Activated CD4-positive, CD25-positive, alpha-beta regulatory T cell (primary cell): ENCODE results near the gene C1orf94.

ENCODE experiments used
- DNase-seq, 4 experiments: peaks; one replicate each; lab custom pipeline; 2025; lab: John Stamatoyannopoulos, UW

Gene C1orf94

DNA sequence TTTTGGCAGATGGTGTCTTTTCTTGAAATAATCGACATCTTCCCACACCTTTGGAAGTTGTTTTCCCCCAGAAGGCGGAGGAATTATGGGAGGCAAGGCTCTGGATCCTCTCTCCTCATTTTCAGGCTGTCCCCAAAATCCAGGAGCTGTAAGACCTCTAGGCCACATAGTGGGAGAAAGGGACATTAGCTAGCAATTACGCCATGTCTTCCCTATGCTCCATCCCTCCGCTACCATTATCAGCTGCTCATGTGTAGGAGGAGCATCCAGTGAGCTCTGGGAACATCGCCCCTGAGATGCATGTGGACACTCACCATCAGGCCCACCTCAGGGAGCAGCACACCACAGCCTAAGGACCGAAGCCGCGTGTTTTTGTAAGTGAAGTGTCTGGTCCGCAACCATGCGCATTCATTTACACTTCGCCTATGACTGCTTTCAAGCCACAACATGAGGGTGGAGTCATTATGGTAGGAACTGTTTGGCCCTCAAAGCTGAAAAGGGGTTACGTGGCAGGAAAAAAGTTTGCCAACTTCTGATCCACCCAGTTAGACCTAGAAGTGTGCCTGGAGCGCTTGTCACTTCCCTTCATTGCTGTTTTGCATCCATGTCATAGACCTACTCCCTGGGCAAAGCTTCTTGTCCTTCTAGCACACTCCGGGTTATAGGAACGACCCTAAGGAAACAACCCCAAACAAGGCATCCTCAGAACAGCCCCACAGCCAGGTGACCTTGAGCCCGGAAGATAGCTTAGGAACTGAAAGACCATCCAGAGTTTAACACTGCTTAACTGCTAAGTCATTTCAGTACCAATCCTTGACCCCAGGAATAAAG is 85.5 kb downstream of the C1orf94 start:
- no peak for DNase-seq

DNA sequence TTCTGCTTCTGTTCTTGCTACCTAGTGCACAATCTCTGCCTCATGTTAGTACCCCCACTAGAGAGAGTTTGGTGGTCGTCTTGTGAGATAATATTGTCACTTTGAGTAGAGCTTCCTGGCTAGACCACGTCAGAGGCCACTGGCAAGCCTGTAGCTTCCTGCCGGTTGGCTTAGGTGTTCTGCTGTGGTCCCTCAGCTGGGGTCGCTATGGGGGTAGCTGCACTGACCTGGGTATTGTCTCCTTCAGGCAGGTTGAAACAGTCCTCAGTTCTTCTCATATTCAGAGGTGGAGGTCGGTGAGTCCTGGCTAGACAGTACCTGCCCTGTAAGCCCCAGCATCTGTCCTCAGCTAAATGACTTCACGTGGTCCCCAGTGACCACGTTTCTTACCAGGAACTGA is 86.2 kb downstream of the C1orf94 start:
- no peak for DNase-seq

DNA sequence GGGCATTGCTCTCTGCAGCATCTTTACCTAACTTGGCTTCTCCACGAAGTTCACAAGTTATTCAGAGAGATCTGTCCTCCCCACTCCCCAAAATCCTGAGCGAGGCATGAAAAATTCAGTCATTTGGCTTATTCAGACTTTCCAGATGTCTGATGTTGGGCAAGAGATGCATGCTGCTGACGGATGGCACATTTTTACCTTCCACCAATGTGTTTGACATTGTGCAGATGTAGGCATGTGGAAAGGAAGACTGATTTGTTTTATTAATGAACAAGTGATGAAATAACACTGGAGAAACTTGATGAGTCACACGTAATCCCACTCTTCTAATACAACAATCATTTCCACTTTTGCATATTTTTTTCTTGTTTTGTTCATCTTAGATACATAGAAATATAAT is 86.7 kb downstream of the C1orf94 start:
- no peak for DNase-seq

DNA sequence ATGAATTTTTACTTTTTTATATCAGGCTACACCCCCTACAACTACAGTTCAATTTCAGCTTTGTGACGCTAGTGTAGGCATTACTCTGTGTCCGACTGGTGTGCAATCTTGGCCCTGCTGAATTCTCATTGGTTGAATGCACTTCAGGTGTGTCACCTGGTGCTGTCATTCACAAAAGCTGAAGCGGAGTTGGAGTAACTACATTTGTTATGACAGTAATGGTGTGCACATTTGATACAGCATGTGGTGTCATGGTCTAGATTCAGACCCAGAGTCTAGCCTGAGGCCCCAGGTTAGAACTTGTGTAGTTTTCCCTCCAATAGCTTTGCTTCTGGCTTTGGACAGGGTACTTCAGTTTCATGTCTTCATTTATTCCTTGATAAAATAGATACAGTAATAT is 88.7 kb downstream of the C1orf94 start:
- DNase-seq, result no peak

DNA sequence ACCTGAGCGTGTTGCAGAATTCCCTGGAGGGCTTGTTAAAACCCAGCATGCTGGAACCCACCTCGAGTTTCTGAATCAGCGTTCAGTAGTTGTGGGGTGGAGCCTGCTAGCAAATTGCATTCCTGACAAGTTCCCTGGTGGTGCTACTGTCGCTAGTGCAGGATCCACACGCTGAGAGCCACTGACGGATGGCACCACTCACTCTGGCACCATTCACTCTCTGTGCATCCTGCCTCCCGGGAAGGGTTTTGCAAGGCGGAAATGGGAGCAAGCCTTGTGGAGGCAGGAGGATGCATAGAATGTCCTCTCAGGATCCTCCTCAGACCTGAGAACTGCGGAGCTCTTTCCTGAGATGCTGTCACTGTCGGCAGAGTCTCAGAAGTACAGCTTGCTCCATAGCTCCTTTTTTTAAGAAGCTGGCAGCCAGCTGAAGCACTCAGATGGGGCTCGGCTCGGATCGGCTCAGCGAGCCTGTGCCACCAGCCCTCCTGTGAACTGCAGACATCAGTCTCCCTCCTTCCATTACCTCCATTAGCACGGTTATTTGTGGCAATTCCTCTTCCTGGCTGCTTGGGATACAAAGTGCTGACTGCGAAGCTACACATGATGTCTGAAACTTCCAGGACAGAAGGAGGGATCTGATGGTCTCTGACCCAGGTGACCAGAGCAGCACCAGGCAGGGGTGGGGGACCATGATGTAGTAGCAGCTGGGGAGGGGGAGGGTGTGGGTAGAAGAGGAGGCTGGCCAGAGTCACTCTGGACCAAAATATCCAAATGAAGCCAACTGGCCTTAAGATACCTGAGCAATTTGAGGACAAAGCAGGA is 89.6 kb downstream of the C1orf94 start:
- DNase-seq, result no peak

DNA sequence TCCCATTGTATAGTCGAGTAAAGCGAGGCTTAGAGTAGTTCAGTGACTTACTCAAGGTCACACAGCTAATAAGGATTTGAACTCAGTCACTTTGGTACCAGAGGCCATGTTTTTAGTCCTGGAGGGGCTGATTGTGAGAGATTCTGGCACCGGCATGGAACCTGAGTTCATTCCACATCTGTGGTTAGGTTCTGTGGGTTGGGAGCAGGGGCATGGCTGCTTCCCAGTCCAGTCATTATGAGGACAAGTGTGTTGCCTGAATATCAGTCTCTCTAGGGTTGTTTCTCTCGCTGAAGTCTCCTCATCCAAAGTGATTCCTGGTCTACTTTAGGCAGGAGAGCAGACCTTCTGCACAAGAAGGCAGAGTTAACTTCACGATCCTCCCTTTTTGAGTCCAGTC is 90.6 kb downstream of the C1orf94 start:
- no peak for DNase-seq

DNA sequence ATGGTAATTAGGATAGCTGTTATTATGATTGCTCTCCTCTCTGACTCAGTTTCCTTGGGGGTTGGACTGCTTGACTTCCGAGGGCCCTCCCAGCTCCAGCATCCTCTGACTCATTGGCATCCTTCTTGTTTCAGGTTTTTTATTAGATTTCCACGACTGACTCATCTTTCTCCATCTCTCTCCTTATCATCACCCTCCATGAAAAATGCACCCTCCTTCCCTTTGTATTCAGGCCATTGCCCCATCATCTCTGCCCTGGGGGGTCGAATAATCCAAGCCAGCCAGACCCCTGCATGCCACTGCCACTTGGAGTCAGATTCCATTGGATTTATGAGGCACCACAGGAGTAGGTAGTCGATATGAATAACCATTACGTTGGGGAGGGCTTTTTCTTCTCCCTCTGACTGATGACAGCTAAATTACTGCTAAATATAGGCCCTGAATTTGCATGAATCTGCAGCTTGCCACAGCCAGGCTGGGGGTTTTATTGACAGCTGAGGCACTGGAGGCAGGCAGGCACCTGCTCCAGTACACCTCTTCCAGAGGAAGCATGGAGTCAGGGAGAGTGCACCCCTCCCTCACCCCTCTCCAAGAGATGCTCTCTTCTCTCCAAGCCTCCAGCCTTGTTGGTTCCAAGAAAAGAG is 91.7 kb downstream of the C1orf94 start:
- DNase-seq, result no peak
